Measurements from ENCODE around the gene PHIP.
"Not testable (repeated sequence)": the region's sequence is repeated elsewhere in the genome, so short reads cannot be mapped to it uniquely, and the experiment has no call there.

Gene PHIP

DNA sequence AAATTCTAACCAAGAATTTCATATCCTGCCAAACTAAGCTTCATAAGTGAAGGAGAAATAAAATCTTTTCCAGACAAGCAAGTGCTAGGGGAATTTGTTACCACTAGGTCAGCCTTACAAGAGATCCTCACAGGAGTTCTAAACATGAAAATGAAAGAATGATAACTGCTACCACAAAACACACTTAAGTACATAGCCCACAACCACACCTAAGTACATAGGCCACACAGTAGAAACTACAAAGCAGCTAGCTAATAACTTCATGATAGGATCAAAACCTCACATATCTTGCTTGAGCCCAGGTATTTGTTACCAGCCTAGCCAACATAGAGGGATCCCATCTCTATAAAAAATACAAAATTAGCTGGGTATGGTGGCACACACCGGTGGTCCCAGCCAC, 160.3 kb downstream of the PHIP start:
- no peak for DNase-seq

DNA sequence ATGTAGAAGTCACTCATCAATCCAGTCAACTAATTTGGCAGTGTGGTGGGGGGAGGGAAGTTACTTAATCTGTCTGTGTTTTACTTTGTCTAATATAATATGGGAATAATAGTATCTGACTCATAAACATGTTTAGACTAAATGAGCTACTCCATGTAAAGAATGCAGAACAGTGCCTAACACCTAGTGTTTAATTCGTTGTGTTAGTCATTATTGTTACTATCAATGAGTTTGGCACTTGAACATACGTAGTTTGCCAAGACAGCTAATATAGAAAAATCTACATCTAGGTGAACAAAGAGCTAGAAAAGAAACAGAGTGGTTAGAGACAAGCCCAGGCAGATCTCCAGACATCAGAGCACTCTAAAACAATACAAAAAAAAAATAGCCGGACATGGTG, 161.6 kb downstream of the PHIP start:
- no peak for DNase-seq

DNA sequence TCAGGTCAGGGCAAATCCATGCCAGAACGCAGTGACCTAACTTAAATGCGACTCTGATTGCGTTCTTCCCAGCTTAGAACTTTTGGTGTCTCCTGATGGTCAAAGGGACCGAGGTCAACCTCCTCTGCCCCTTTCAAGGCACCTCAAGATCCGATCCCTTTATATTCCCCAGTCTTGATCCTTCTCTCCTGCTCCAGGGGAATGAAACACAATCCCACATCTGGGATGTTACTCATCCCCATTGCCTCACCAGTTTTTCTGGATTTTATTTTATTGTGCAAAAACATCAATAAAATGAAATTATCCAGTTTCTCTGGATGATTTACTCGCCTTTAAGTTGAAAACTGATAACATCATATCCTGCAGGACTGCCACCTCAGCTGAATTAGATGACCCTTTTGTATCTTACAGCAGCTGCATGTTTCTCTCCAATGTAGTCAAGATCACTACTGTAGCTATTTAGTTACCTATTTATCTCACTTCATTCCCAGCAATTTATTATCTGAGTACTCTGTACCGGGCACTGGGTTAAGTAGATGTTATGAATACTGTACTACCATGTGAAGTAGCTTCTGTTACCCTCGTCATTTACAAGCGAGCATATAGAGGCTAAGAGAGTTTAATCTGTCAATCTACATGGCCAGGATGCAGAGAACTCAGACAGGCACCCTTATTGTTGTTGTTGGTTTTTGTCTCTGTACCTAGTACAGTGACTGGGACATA, 166.7 kb downstream of the PHIP start:
- no peak for DNase-seq

DNA sequence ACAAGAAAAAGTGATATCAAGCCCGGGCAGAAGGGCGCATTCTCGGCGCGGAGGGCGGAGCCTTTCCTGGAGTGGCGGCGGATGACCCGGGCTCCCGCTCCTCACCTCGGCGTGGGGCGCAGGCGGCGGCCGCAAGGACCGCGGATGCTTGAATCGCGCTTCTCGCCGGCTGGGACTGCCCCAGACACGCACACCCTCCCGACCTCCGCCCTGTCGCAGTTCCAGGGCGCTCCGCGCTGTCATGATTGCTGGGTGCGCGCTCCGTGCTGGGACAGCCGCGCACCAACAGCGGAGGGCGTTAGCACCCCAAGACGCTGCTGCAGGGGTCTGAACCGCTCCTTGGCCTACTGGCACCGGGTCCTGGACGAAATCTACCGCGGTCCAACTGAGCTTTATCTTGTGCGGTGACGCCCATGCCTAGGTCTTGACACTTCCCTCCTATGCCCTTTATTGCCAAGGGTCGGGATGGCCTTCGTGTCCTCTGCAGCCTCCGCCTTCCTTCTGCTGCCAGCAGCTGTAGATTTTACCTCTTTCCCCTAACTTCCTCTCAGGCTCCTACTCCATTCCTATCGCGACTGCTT, 167.4 kb downstream of the PHIP start:
- no peak for DNase-seq

DNA sequence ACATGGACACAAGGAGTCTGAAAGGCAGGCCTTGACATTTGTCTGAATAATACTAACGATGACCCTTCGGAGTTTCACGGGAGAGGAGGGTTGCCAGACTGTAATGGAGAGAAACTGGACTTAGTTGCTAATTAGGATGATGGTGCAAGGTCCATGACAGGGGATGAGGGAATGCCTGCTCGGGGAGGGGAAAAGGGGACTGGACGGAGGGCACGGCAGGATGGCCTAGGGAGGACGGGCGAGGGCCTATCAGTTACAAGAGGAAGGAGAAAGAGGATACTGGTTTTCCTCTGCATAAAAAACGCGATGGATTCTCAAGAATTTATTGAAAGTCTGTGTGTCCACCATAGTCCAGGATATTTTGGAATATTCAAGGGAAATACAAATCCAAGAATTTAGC, 168.0 kb downstream of the PHIP start:
- no peak for DNase-seq

DNA sequence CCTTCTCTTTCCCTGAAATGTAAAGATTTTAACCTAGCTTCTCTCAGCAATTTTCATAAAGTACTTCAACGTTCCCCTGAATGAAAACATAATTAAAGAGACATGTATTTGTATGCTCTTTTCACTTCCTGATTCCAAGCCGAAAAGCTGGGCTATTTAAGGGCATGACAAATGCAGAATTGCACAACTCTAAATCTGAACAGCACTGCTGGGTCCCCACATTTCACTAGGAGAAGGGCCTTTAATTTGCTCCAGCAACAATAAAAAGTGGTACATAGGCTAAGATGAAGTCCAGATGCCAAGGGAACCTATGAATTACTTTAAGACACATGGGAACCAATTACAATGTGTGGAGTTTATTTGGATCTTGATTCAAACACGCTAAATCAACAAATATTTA, 168.7 kb downstream of the PHIP start:
- DNase-seq: no peak

DNA sequence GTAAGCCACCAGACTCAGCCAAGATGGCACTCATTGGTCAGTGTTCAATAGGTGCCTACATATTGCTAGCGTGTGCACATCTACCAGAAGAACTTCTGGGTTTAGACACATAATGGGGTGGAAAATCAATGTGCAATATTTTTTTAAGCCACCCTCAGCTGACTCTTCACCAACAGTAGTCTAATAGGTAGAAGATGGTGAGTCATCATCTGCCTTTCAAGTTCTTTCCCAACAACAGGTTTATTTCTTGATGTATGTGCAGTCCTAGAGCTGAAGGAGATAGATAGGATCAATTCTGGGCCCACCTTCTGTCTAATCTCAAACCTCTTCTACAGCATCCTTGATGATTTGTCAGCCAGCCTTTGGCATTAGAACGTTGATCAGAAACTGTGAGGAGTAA, 169.4 kb downstream of the PHIP start:
- DNase-seq: no peak

DNA sequence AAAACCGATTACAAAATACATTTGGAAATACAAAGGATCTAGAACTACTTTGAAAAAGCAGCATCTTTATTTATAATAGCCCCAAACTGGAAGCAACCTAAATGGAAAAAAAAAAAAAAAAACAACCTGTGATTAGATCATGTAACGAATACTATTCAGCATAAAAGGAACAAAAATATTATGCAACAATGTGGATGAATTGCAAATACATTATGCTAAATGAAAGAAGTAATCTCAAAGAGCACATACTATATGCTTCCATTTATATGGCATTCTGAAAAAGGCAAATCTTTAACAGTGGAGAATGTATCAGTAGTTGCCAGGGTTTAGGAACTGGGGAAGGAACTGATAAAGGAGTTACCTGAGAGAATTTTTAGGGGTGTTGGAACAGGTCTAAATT, 181.8 kb downstream of the PHIP start:
- DNase-seq: no peak

DNA sequence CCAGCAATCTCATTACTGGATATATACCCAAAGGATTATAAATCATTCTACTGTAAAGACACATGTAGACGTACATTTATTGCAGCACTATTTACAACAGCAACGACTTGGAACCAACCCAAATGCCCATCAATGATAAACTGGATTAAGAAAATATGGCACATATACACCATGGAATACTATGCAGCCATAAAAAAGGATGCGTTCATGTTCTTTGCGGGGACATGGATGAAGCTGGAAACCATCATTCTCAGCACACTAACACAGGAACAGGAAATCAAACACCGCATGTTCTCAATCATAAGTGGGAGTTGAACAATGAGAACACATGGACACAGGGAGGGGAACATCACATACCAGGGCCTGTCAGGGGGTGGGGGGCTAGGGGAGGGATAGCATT, 188.2 kb downstream of the PHIP start:
- DNase-seq: not testable (repeated sequence)
